KBM-7 (cell line): ENCODE measurements around the gene CHST1.

Experiments used
- DNase-seq: peaks from one replicate; pipeline ENCODE4 v3.0.0-alpha.2; 2015
- in situ Hi-C: fragments of 300-500 bp; cut with MboI; formaldehyde crosslinking; loops from 2 replicates; pipeline ENCODE4 v1.14.3; 2020; ENCODE audit warnings: low sequenced_read_pairs, low pct_unique_long_range_greater_than_20kb, mixed read lengths

The CHST1 gene

DNA sequence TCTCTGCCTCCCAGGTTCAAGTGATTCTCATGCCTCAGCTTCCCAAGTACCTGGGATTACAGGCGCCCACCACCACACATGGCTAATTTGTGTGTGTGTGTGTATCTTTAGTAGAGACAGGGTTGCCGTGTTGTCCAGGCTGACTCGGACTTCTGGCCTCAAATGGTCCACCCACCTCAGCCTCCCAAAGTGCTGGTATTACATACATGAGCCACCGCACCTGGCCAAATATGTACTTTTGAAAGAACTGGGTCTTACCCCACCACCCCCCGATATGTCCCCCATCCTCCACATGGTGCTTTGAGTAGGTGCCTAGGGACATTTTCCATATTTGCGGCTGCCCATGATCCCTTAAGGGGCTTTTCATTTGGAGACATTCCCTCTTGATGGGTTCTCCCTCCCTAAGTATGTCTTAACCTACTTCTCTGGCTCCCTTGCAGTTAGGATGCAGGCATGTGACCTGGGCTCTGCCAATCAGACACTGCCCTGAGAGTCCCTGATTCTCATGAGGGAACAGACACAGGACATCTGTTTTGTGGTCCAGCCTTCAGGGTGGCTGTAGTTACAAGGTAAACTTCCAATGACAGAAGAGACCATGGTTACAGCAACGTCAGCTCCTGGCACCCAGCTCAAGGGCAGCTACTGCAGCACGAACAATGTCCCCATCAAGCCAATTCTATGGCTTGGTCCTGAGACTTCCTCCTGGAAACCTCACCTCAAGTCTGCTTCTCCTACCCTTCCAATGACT lies 48.4 kb downstream of the CHST1 start:
- no peak for DNase-seq
- in situ Hi-C loops: no loop called here

- in situ Hi-C loops: no loop called here
- no peak for DNase-seq
These were observed 50.1 kb downstream of the CHST1 start for GRCh38 chr11:45615182-45615792.

GRCh38 chr11:45614196-45614828 lies 51.1 kb downstream of the CHST1 start:
- in situ Hi-C loops: no loop called here

DNA sequence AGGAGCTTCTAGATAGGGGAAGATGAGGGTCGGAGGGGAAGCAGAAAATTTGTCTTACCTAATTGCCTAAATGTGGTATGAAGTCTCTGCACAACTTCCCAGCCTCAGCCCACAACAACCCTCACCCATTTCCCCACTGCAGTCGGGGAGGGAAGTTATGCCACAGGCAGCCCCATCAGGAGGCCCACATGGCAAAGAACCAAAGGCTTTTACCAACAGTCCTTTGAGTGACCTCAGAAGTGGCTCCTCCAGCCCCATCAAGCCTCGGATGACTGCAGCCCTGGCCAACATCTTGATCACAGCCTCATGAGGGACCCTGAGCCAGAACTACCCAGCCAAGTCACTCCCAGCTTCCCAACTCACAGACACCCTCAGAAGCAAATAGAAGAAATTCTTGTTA lies 54.8 kb downstream of the CHST1 start:
- no peak for DNase-seq
- in situ Hi-C loops: no loop called here

More at GRCh38 chr11:45614196-45614828, 51.1 kb downstream of the CHST1 start:
- DNase-seq: no peak

GRCh38 chr11:45609902-45610301 lies 55.5 kb downstream of the CHST1 start:
- no peak for DNase-seq
- in situ Hi-C loops: no loop called here

DNA sequence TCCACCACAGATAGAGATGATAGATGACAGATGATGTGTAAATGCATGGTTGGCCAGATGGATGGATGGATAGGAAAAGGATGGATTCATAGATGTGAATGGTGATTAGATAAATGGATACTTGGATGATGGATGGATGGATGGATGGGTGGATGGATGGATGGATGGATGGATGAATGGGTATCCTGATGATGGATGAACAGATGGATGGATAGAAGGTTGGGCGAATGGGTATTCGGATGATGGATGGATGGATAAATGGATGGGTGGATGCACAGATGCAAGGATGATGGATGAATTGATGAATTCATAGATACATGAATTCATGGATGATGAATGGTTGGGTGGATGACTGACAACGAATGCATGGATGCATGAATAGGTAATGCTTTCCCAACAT lies 56.1 kb downstream of the CHST1 start:
- in situ Hi-C loops: no loop called here
- DNase-seq: no peak

DNA sequence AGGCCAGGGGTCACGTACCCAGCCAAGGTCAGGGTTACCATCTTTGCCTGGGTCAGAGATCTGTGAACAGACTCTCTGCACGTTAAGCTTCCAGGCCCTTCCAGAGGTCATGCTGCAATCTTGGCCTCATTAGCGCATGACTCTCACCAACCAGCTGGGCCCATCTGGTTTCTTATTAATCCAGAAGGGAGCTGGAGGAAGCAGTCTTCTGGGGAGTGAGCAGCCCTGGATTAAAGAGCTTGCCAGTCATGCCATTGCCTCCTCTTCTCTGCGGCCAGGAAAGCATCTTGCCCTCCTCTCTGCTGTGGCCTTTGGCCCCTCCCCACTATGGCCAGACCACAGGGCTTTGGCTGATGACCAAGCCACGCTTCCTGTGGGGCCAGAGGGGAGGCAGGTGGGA lies 57.4 kb downstream of the CHST1 start:
- no peak for DNase-seq
- in situ Hi-C loops: no loop called here

DNA sequence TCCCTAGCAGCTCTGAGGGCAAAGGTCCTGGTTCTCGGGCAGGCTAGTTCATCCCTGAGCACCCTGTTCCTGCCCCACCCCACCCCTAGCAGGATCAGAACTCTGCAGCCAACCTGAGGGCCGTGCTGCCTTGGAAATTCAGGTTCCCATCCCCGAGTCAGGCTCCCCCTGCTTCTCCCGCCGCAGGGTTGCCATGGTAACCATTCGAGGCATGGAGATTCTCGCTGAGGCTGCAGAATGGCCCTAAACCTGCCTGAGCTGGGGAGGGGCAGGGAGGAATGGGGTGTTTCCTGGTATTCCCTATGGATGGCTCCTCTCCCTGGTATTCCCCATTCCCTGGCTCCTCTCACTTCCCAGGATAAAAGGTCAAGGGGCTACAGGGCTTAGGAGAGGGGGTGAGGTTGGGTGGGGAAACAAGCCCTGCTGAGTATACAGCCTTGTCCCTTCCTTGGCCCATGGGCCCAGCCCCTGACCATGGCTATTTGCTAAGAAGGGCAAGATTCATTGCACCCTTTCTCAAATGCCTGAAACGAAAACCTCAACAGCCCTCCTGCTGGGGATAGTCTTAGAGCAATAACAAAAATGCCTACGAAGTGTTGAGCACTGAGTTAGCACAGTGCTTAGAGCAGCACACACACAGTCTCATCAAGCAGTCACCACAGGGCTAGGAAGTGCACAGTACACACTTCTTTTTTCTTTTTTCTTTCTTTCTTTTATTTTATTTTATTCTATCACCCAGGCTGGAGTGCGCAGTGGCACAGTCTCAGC lies 58.7 kb downstream of the CHST1 start:
- in situ Hi-C loops: no loop called here
- no peak for DNase-seq

GRCh38 chr11:45605051-45605450 lies 60.4 kb downstream of the CHST1 start:
- no peak for DNase-seq
- in situ Hi-C loops: no loop called here

GRCh38 chr11:45603946-45604682 lies 61.3 kb downstream of the CHST1 start:
- in situ Hi-C loops: no loop called here
- no peak for DNase-seq

DNA sequence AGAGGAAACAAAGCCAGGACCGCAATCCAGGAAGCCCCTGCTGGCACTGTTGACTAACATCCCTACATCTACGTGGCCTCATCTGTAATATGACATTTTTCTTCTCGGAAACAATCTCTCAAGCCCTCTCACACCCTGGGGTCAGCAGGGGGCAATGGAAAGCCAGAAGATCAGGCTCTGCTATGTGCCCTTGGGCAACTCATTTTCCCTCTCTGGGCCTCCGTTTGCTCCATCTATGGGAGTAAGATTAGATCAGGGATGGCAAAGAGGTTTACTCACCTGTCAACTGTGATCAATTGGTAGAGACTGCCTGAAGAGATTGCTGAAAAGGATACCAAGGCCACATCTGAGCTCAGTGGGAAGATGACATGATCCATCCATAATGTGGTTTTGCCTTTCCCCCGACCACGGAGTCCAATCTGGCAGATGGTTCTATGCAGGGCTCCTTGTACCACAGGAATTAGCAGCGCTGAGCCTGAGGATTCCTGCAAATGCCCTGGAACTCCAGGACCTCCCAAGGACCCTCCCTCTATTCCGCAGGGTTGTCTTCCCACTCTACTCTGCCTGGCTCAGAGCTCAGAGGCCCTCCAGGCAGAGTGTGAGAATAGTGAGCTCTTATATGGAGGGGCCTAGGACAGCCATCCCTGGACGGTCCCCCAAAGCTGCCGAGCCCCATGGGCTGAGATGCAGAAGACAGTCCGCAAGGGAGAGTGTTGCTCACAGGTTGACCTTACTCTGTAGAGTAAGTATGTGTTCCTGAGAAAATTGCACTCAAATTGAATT lies 66.1 kb downstream of the CHST1 start:
- in situ Hi-C loops: no loop called here
- no peak for DNase-seq
